ENCODE results near the gene GNAS-AS1.

GRCh38 chr20:58889334-58889760 is 38.6 kb upstream of the GNAS-AS1 start:
- no peak for TF ChIP-seq POLR2A (IDR thresholded peaks at IDR 0.05)
- TF ChIP-seq, protein P1, sequence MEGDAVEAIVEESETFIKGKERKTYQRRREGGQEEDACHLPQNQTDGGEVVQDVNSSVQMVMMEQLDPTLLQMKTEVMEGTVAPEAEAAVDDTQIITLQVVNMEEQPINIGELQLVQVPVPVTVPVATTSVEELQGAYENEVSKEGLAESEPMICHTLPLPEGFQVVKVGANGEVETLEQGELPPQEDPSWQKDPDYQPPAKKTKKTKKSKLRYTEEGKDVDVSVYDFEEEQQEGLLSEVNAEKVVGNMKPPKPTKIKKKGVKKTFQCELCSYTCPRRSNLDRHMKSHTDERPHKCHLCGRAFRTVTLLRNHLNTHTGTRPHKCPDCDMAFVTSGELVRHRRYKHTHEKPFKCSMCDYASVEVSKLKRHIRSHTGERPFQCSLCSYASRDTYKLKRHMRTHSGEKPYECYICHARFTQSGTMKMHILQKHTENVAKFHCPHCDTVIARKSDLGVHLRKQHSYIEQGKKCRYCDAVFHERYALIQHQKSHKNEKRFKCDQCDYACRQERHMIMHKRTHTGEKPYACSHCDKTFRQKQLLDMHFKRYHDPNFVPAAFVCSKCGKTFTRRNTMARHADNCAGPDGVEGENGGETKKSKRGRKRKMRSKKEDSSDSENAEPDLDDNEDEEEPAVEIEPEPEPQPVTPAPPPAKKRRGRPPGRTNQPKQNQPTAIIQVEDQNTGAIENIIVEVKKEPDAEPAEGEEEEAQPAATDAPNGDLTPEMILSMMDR (IDR thresholded peaks at IDR 0.05) = no peak
